Keratinocyte (primary cell): Measurements from ENCODE around the gene RPH3AL. TPM values are rescaled to one million over a fixed set of nuclear protein-coding genes. Genes with fewer than 3 reads are reported as not detected.

ENCODE experiments used
- DNase-seq: peaks from one replicate; pipeline ENCODE4 v3.0.0-alpha.2; 2011; ENCODE audit warnings: low read depth, missing footprints, low spot score
- FAIRE-seq: peaks from 2 replicates; lab custom pipeline; 2011; peaks lifted over from hg19 to GRCh38; lab: Jason Lieb, UNC
- H2AFZ ChIP-seq: 2 replicates; pipeline ENCODE4 v1.6.0; 2012; ENCODE audit warnings: low read length, control low read depth, inconsistent platforms; ENCODE audit not compliant: control insufficient read depth
- H3K27ac ChIP-seq: 2 replicates; pipeline ENCODE4 v1.5.1; 2011; ENCODE audit warnings: low read length; ENCODE audit not compliant: control insufficient read depth, insufficient read depth
- H3K27me3 ChIP-seq: 3 replicates; pipeline ENCODE4 v1.6.0; 2011; ENCODE audit warnings: low read length; ENCODE audit not compliant: control insufficient read depth, insufficient read depth; ENCODE audit errors: extremely low read depth
- H3K36me3 ChIP-seq, 2 experiments: 2 replicates in 1 of 2; 3 replicates in 1 of 2; pipeline ENCODE4 v1.5.1; 2011; ENCODE audit warnings: low read length in 2 of 2, mild to moderate bottlenecking in 1 of 2; ENCODE audit not compliant: control insufficient read depth in 2 of 2, insufficient read depth in 2 of 2; ENCODE audit errors: extremely low read depth in 1 of 2
- H3K4me1 ChIP-seq: 3 replicates; pipeline ENCODE4 v1.5.1; 2011; ENCODE audit warnings: low read length; ENCODE audit not compliant: control insufficient read depth, insufficient read depth; ENCODE audit errors: extremely low read depth
- H3K4me2 ChIP-seq: 3 replicates; pipeline ENCODE4 v1.6.0; 2011; ENCODE audit warnings: low read depth, low read length; ENCODE audit not compliant: control insufficient read depth, insufficient read depth; ENCODE audit errors: extremely low read depth
- H3K4me3 ChIP-seq, 3 experiments: fragments of 200-600 bp in 1 of 3; sonication (generic) in 1 of 3; 2 replicates in 2 of 3; 3 replicates in 1 of 3; pipeline ENCODE4 v1.5.1; 2011 to 2016; ENCODE audit warnings: low read length in 3 of 3, mild to moderate bottlenecking in 3 of 3, control low read depth in 2 of 3, inconsistent platforms in 1 of 3, low read depth in 1 of 3, mixed read lengths in 1 of 3, mixed run types in 1 of 3, moderate library complexity in 1 of 3; ENCODE audit not compliant: control insufficient read depth in 2 of 3, insufficient read depth in 2 of 3; ENCODE audit errors: extremely low read depth in 1 of 3
- H3K79me2 ChIP-seq: 2 replicates; pipeline ENCODE4 v1.6.0; 2012; ENCODE audit warnings: low read length; ENCODE audit not compliant: control insufficient read depth, insufficient read depth
- H3K9ac ChIP-seq: 3 replicates; pipeline ENCODE4 v1.6.0; 2011; ENCODE audit warnings: low read length; ENCODE audit not compliant: control insufficient read depth, insufficient read depth; ENCODE audit errors: extremely low read depth
- H3K9me1 ChIP-seq: 3 replicates; pipeline ENCODE4 v1.6.0; 2011; ENCODE audit warnings: low read length; ENCODE audit not compliant: control insufficient read depth, insufficient read depth; ENCODE audit errors: extremely low read depth
- H3K9me3 ChIP-seq: 2 replicates; pipeline ENCODE4 v1.5.1; 2012; ENCODE audit warnings: low read depth, low read length; ENCODE audit not compliant: control insufficient read depth
- H4K20me1 ChIP-seq: 3 replicates; pipeline ENCODE4 v1.6.0; 2011; ENCODE audit warnings: low read length; ENCODE audit not compliant: control insufficient read depth, insufficient read depth; ENCODE audit errors: extremely low read depth
- CTCF ChIP-seq, 3 experiments: IDR thresholded peaks in 1 of 3; conservative IDR thresholded peaks in 1 of 3; optimal IDR thresholded peaks in 1 of 3; 2 replicates in 2 of 3; 3 replicates in 1 of 3; pipeline versions ENCODE3 to v1.5.1; 2011; ENCODE audit warnings: low read length in 3 of 3, mild to moderate bottlenecking in 3 of 3, moderate library complexity in 2 of 3, control low read depth in 1 of 3, inconsistent platforms in 1 of 3; ENCODE audit not compliant: insufficient read depth in 2 of 3; ENCODE audit errors: extremely low read depth in 1 of 3
- EZH2 ChIP-seq: IDR thresholded peaks from one replicate; pipeline ENCODE4 v1.6.1; 2012; ENCODE audit warnings: inconsistent platforms, mild to moderate bottlenecking, low read length, moderate library complexity
- dilution Hi-C: fragments of 300-500 bp; cut with MboI; formaldehyde crosslinking; loops from one replicate; pipeline ENCODE4 v1.7.0; 2020; ENCODE audit warnings: low sequenced_read_pairs; ENCODE audit not compliant: extremely low pct_ligation_motif_present
- polyA plus RNA-seq, 5 experiments: library from polyadenylated mRNA; depleted of rRNA in 3 of 5; stranded (reverse) in 3 of 5; stranded (forward) in 1 of 5; unstranded in 1 of 5; fragments of >200 nt; gene quantifications; 1 replicate in 1 of 5; 2 replicates in 3 of 5; 3 replicates in 1 of 5; pipeline versions ENCODE4 v1.2.1 to v1.2.3, GENCODE V29; 2011 to 2012; ENCODE audit warnings: missing spikeins in 2 of 5, low read depth in 1 of 5, low replicate concordance in 1 of 5

The RPH3AL gene
- polyA plus RNA-seq, 1 donor (not counting 4 experiments of a cell fraction or from before 2014, with no cell fraction given), result 0.31 TPM

GRCh38 chr17:214881-215331, 137.7 kb downstream of the RPH3AL start:
- TF ChIP-seq CTCF (optimal IDR thresholded peaks at IDR 0.05 in 1 of 3, IDR thresholded peaks at IDR 0.05 in 1 of 3, conservative IDR thresholded peaks at IDR 0.05 in 1 of 3; ENCODE audit: extremely low read depth in 1 of 3, insufficient read depth in 2 of 3, low read length in 3 of 3), result no peak
- no peak for TF ChIP-seq EZH2
- Histone ChIP-seq H3K79me2 (no peaks in the 10 kb centered on the region), H3K27me3 (no peaks in the 10 kb centered on the region), H3K9ac (no peak overlapping the region), H3K4me2 (no peak overlapping the region), H3K9me1 (no peaks in the 10 kb centered on the region), H3K36me3 (no peaks in the 10 kb centered on the region), H4K20me1 (no peaks in the 10 kb centered on the region), H3K4me3 (no peak overlapping the region), H3K4me1 (no peaks in the 10 kb centered on the region), H3K27ac (no peak overlapping the region), H3K9me3 (no peaks in the 10 kb centered on the region), H2AFZ (no peak overlapping the region)
- DNase-seq (no peak), FAIRE-seq (no peak)
- dilution Hi-C loops, result no loop called here

- no peak for TF ChIP-seq EZH2
- TF ChIP-seq CTCF (optimal IDR thresholded peaks at IDR 0.05 in 1 of 3, IDR thresholded peaks at IDR 0.05 in 1 of 3, conservative IDR thresholded peaks at IDR 0.05 in 1 of 3; ENCODE audit: extremely low read depth in 1 of 3, insufficient read depth in 2 of 3, low read length in 3 of 3), result no peak
- FAIRE-seq (no peak), DNase-seq (no peak)
- no peak overlapping the region for H3K4me3 ChIP-seq
- no peak overlapping the region for H3K9ac ChIP-seq
- dilution Hi-C loops, result no loop called here
- no peaks in the 10 kb centered on the region for H3K9me3 ChIP-seq
- H3K27me3 ChIP-seq, result peaks cover 6% of the 10 kb centered on the region
- no peaks in the 10 kb centered on the region for H3K9me1 ChIP-seq
- H3K4me2 ChIP-seq, result no peak overlapping the region
- H3K27ac ChIP-seq, result no peak overlapping the region
- no peaks in the 10 kb centered on the region for H3K79me2 ChIP-seq
- no peak overlapping the region for H2AFZ ChIP-seq
- no peaks in the 10 kb centered on the region for H4K20me1 ChIP-seq
- H3K36me3 ChIP-seq, result no peaks in the 10 kb centered on the region
- no peaks in the 10 kb centered on the region for H3K4me1 ChIP-seq
These were observed 139.1 kb downstream of the RPH3AL start for GRCh38 chr17:213286-214105.
